ENCODE results near the gene PRF1.

DNA sequence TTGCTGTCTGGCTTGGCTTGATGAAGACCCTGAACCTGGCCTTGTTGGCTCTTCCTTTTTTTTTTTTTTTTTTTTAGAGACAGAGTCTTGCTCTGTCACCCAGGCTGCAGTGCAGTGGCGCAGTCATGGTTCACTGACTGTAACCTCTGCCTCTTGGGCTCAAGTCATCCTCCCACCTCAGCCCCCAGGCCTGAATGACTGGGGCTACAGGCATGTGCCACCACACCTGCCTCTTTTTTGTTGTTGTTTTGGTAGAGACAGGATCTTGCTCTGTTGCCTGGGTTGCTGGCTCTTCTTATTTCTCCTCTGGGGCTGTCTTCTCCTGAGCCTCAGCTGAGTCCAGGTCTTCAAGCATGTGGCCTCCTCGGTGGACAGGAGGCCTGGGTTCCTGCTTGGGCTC lies 44.7 kb downstream of the PRF1 start:
- no peak for TF ChIP-seq ZNF75D (CRISPR knock-in tag; IDR thresholded peaks at IDR 0.05; ENCODE audit: borderline replicate concordance)
- TF ChIP-seq JUND (CRISPR knock-in tag; IDR thresholded peaks at IDR 0.05) = no peak
- no peak for TF ChIP-seq POLR2AphosphoS5 (IDR thresholded peaks at IDR 0.05; ENCODE audit: low read depth, low read length)
- TF ChIP-seq KDM4B (CRISPR knock-in tag; IDR thresholded peaks at IDR 0.05) = no peak
- no peak for TF ChIP-seq JARID2 (CRISPR knock-in tag; IDR thresholded peaks at IDR 0.05; ENCODE audit: insufficient replicate concordance)
- TF ChIP-seq ZFAT (CRISPR knock-in tag; conservative IDR thresholded peaks at IDR 0.05) = no peak
- TF ChIP-seq, protein P1, sequence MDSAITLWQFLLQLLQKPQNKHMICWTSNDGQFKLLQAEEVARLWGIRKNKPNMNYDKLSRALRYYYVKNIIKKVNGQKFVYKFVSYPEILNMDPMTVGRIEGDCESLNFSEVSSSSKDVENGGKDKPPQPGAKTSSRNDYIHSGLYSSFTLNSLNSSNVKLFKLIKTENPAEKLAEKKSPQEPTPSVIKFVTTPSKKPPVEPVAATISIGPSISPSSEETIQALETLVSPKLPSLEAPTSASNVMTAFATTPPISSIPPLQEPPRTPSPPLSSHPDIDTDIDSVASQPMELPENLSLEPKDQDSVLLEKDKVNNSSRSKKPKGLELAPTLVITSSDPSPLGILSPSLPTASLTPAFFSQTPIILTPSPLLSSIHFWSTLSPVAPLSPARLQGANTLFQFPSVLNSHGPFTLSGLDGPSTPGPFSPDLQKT (CRISPR knock-in tag; IDR thresholded peaks at IDR 0.05; ENCODE audit: borderline replicate concordance) = no peak
- no peak for TF ChIP-seq POLR2A (IDR thresholded peaks at IDR 0.05; ENCODE audit: insufficient read depth in 1 of 2, low read depth in 2 of 2, low read length in 2 of 2)
- TF ChIP-seq ZFP36 (IDR thresholded peaks at IDR 0.05; ENCODE audit: borderline replicate concordance, low read depth, low read length, partially characterized antibody) = no peak
- TF ChIP-seq, protein P2, sequence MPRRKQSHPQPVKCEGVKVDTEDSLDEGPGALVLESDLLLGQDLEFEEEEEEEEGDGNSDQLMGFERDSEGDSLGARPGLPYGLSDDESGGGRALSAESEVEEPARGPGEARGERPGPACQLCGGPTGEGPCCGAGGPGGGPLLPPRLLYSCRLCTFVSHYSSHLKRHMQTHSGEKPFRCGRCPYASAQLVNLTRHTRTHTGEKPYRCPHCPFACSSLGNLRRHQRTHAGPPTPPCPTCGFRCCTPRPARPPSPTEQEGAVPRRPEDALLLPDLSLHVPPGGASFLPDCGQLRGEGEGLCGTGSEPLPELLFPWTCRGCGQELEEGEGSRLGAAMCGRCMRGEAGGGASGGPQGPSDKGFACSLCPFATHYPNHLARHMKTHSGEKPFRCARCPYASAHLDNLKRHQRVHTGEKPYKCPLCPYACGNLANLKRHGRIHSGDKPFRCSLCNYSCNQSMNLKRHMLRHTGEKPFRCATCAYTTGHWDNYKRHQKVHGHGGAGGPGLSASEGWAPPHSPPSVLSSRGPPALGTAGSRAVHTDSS (CRISPR knock-in tag; conservative IDR thresholded peaks at IDR 0.05) = no peak
- TF ChIP-seq, protein P3, sequence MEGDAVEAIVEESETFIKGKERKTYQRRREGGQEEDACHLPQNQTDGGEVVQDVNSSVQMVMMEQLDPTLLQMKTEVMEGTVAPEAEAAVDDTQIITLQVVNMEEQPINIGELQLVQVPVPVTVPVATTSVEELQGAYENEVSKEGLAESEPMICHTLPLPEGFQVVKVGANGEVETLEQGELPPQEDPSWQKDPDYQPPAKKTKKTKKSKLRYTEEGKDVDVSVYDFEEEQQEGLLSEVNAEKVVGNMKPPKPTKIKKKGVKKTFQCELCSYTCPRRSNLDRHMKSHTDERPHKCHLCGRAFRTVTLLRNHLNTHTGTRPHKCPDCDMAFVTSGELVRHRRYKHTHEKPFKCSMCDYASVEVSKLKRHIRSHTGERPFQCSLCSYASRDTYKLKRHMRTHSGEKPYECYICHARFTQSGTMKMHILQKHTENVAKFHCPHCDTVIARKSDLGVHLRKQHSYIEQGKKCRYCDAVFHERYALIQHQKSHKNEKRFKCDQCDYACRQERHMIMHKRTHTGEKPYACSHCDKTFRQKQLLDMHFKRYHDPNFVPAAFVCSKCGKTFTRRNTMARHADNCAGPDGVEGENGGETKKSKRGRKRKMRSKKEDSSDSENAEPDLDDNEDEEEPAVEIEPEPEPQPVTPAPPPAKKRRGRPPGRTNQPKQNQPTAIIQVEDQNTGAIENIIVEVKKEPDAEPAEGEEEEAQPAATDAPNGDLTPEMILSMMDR (CRISPR knock-in tag; IDR thresholded peaks at IDR 0.05) = no peak
- TF ChIP-seq FOSL1 (CRISPR knock-in tag; IDR thresholded peaks at IDR 0.05; ENCODE audit: borderline replicate concordance) = no peak
- TF ChIP-seq KMT2A (CRISPR knock-in tag; IDR thresholded peaks at IDR 0.05) = no peak
- no peak for TF ChIP-seq EP300 (IDR thresholded peaks at IDR 0.05; ENCODE audit: low read depth in 2 of 2, low read length in 2 of 2)
- TF ChIP-seq EP300 (CRISPR knock-in tag; IDR thresholded peaks at IDR 0.05; ENCODE audit: borderline replicate concordance) = no peak
